Hepatocyte (in vitro differentiated cells): ENCODE data around the gene GPN3. TPM values are rescaled to one million over a fixed set of nuclear protein-coding genes. Genes with fewer than 3 reads are reported as not detected.

ENCODE experiments used
- DNase-seq: peaks from one replicate; pipeline ENCODE4 v3.0.0-alpha.2; 2016; ENCODE audit warnings: low spot score
- H2AFZ ChIP-seq: fragments of 200-600 bp; sonication (generic); 2 replicates; pipeline ENCODE4 v1.6.0; 2016; ENCODE audit warnings: antibody characterized with exemption, mild to moderate bottlenecking
- H3K27ac ChIP-seq: fragments of 200-600 bp; sonication (generic); 2 replicates; pipeline ENCODE4 v1.5.1; 2016; ENCODE audit warnings: mild to moderate bottlenecking
- H3K27me3 ChIP-seq: fragments of 200-600 bp; sonication (generic); 2 replicates; pipeline ENCODE4 v1.6.1; 2016
- H3K36me3 ChIP-seq: fragments of 200-600 bp; sonication (generic); replicated peaks from 2 replicates; pipeline ENCODE4 v1.5.1; 2016; ENCODE audit warnings: low read depth; ENCODE audit not compliant: insufficient read depth
- H3K4me1 ChIP-seq: fragments of 200-600 bp; sonication (generic); 2 replicates; pipeline ENCODE4 v1.5.1; 2016; ENCODE audit warnings: mild to moderate bottlenecking, moderate library complexity; ENCODE audit not compliant: insufficient read depth
- H3K4me2 ChIP-seq: fragments of 200-600 bp; sonication (generic); 2 replicates; pipeline ENCODE4 v1.6.0; 2016
- H3K4me3 ChIP-seq: fragments of 200-600 bp; sonication (generic); 2 replicates; pipeline ENCODE4 v1.5.1; 2016; ENCODE audit warnings: mild to moderate bottlenecking
- H3K79me2 ChIP-seq: fragments of 200-600 bp; sonication (generic); 2 replicates; pipeline ENCODE4 v1.6.0; 2017; ENCODE audit warnings: mild to moderate bottlenecking
- H3K9me2 ChIP-seq: fragments of 200-600 bp; sonication (generic); replicated peaks from 2 replicates; pipeline ENCODE4 v1.6.0; 2017; ENCODE audit warnings: mild to moderate bottlenecking; ENCODE audit not compliant: insufficient read depth
- H3K9me3 ChIP-seq: fragments of 200-600 bp; sonication (generic); 2 replicates; pipeline ENCODE4 v1.5.1; 2016; ENCODE audit warnings: low read depth, mild to moderate bottlenecking
- H4K20me1 ChIP-seq: fragments of 200-600 bp; sonication (generic); 2 replicates; pipeline ENCODE4 v1.6.0; 2016; ENCODE audit warnings: mild to moderate bottlenecking; ENCODE audit not compliant: insufficient read depth, poor library complexity, severe bottlenecking
- EZH2 ChIP-seq: fragments of 200-600 bp; sonication (generic); IDR thresholded peaks from 2 replicates; pipeline ENCODE4 v1.6.1; 2016; ENCODE audit warnings: antibody characterized with exemption, mild to moderate bottlenecking, borderline replicate concordance
- EZH2phosphoT487 ChIP-seq: fragments of 200-600 bp; sonication (generic); IDR thresholded peaks from one replicate; pipeline ENCODE4 v1.6.1; 2018; ENCODE audit warnings: antibody characterized with exemption, mild to moderate bottlenecking, low read depth, moderate library complexity; ENCODE audit not compliant: unreplicated experiment, severe bottlenecking
- WGBS: methylation state at CpG from one replicate; pipeline ENCODE4 v1.1.6; 2016; ENCODE audit warnings: low lambda C conversion rate; ENCODE audit errors: missing lambda C conversion rate; 5-methylcytosine and 5-hydroxymethylcytosine counted together
- polyA plus RNA-seq: library from polyadenylated mRNA; unstranded; fragments of >200 nt; fragmentation: Nextera tagmentation; extraction: Ambion mirVana; gene quantifications from 2 replicates; pipeline ENCODE4 v1.2.1, GENCODE V29; 2016
- total RNA-seq: library from RNA; depleted of rRNA; stranded (reverse); fragments of >200 nt; gene quantifications from 2 replicates; pipeline ENCODE4 v1.2.3, GENCODE V29; 2014
- TF ChIP-seq, protein P1 (sequence below): fragments of 200-600 bp; sonication (generic); IDR thresholded peaks from 2 replicates; pipeline ENCODE4 v1.5.1; 2016; ENCODE audit warnings: antibody characterized with exemption, mild to moderate bottlenecking; ENCODE audit not compliant: poor library complexity

The GPN3 gene
- total and polyA plus RNA-seq, 2 experiments from 2014 or later: 21.8 to 27.4 TPM

DNA sequence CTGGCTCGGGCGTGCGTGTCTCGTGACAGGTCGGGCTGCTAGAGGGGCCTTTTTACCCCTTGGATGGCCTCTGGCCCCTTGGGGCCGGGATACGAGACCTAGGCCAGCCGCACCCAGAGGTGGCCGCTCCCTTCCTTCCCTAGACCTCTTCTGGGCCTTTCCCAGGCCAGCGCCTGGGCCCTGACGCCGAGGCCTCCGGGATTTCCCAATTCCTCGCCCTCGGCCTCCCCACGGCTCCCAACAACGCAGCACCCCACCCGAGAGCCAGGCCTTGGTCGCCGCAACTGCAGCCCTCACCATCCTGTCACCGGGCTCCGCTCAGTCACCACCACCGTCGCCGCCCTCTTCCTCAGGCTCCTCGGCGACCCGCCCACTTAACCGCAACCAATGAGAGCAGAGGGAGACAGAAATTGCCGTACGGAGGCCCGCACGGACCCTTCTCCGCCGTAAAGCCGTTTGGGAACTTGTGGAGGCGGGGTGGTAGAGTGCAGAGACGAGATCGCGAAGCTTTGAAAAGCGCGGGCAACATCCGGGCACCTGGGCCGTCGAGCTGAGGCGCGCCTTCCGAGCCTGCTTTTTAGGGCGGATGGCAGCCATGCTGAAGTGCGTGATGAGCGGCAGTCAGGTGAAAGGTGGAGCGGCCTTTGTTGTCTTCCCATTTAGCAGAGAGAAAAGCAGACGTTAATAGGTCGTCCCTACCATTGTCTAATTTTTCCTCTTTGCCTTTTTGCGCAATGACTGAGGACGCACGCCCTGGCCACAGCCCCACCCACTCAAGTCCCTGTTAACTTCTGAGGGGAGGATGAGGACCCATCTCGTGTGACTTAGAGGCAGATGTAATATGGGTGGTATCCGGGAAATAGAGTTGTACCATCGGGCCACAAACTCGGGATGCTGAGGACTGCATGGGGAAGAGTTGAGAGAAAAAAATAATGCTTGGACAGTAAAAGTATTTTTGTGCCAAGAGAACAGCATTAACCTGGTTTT, 34.0 kb upstream of the GPN3 start, which contains the start of the genes RAD9B and VPS29:
TSS of gene RAD9B (plus strand) at position 580 of the 987 bp plus-strand sequence. CDS start at position 587, 7 bp downstream.
TSS of gene VPS29 (minus strand) at position 360 of the 987 bp plus-strand sequence. CDS start at position 300, 60 bp downstream.
- peaks cover 13% of the 10 kb centered on the region for H4K20me1 ChIP-seq
- no peaks in the 10 kb centered on the region for H3K9me3 ChIP-seq
- peak within 1 kb of the TSS; percentile 50 for H3K4me3 ChIP-seq
- WGBS: 13% methylated on average over 58 of the region's 61 CpGs
- H3K79me2 ChIP-seq: peaks cover 42% of the 10 kb centered on the region
- peak within 1 kb of the TSS; percentile 93 for H3K4me2 ChIP-seq
- H3K36me3 ChIP-seq: no peaks in the 10 kb centered on the region
- no peaks in the 10 kb centered on the region for H3K9me2 ChIP-seq
- TF ChIP-seq EZH2 (no peak), EZH2phosphoT487 (no peak)
- TF ChIP-seq, protein P1, sequence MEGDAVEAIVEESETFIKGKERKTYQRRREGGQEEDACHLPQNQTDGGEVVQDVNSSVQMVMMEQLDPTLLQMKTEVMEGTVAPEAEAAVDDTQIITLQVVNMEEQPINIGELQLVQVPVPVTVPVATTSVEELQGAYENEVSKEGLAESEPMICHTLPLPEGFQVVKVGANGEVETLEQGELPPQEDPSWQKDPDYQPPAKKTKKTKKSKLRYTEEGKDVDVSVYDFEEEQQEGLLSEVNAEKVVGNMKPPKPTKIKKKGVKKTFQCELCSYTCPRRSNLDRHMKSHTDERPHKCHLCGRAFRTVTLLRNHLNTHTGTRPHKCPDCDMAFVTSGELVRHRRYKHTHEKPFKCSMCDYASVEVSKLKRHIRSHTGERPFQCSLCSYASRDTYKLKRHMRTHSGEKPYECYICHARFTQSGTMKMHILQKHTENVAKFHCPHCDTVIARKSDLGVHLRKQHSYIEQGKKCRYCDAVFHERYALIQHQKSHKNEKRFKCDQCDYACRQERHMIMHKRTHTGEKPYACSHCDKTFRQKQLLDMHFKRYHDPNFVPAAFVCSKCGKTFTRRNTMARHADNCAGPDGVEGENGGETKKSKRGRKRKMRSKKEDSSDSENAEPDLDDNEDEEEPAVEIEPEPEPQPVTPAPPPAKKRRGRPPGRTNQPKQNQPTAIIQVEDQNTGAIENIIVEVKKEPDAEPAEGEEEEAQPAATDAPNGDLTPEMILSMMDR: no peak
- no peaks in the 10 kb centered on the region for H3K27me3 ChIP-seq
- peaks cover 11% of the 10 kb centered on the region for H3K4me1 ChIP-seq
- H3K27ac ChIP-seq: peak within 1 kb of the TSS; percentile 84
- peak within 1 kb of the TSS; percentile 93 for H2AFZ ChIP-seq
- peak; percentile 98 for DNase-seq

DNA sequence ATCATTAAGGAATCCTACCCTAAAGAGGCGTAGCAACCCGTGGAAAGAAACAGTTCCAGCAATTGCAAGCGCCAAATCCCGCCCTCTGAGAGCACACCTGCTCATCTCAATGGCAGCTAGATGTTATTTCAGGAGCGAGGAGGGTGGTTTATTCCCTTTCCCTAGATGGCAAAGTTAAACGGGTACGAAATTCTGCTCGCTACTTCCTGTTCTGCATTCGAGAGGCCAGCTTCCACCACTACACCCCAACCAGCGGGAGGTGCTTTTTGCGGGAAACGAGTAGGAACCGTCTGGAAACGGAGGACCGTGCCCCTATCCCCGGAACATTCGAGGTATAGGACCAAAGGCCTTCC, 33.3 kb upstream of the GPN3 start:
- H3K79me2 ChIP-seq: peaks cover 48% of the 10 kb centered on the region
- peak overlapping the region; percentile 46 for H2AFZ ChIP-seq
- H3K27me3 ChIP-seq: no peaks in the 10 kb centered on the region
- TF ChIP-seq, protein P1: no peak
- TF ChIP-seq EZH2: no peak
- no peak for TF ChIP-seq EZH2phosphoT487
- H3K36me3 ChIP-seq: no peaks in the 10 kb centered on the region
- H3K9me2 ChIP-seq: no peaks in the 10 kb centered on the region
- H3K4me3 ChIP-seq: peak overlapping the region; percentile 50
- H4K20me1 ChIP-seq: peaks cover 17% of the 10 kb centered on the region
- peak; percentile 67 for DNase-seq
- peak overlapping the region; percentile 93 for H3K4me2 ChIP-seq
- peak overlapping the region; percentile 84 for H3K27ac ChIP-seq
- H3K9me3 ChIP-seq: no peaks in the 10 kb centered on the region
- WGBS: under 1% methylated on average over 17 of the region's 17 CpGs
- peaks cover 11% of the 10 kb centered on the region for H3K4me1 ChIP-seq

DNA sequence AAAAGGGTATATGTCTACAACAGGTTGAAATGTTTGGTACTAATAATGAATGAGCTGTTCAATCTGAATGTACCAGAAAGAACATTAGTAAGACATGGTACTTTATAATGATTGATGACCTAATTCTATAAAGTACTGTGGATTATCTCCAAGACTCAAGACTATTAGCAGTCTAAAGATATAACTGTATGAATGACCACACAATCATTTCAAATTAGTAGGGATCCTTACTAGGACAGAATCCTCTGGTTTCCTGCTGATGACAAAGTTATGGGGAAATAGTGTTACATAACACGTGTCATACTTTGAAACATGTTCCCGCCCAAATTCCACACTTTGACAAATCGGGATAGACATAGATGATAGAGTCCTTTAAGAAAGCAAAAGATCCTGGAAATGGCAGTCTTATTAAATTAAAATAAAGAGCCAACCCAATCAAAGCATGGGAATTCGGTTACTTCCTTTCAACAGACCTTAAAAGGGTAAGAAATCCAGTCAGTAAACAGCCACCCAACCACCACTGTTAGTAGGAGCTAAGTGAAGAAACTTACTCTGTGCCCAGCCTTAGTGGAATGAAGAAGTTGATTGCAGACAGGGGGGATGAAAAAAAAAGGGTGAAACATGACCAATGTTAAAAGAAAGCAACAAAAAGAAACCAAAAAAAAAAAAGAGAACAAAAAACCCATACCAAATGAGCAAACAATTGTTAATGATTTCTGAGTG, 31.1 kb upstream of the GPN3 start:
- peaks cover 24% of the 10 kb centered on the region for H4K20me1 ChIP-seq
- no peaks in the 10 kb centered on the region for H3K9me2 ChIP-seq
- no peak overlapping the region for H3K4me3 ChIP-seq
- H3K27me3 ChIP-seq: no peaks in the 10 kb centered on the region
- peaks cover 11% of the 10 kb centered on the region for H3K4me1 ChIP-seq
- H2AFZ ChIP-seq: no peak overlapping the region
- peak overlapping the region; percentile 93 for H3K4me2 ChIP-seq
- peaks cover 5% of the 10 kb centered on the region for H3K36me3 ChIP-seq
- no peaks in the 10 kb centered on the region for H3K9me3 ChIP-seq
- 92% methylated on average over 4 of the region's 4 CpGs for WGBS
- DNase-seq: no peak
- H3K79me2 ChIP-seq: peaks cover 58% of the 10 kb centered on the region
- TF ChIP-seq EZH2phosphoT487 (no peak), EZH2 (no peak)
- TF ChIP-seq, protein P1: no peak
- no peak overlapping the region for H3K27ac ChIP-seq
